Endothelial cell of umbilical vein (primary cell): ENCODE results near the gene RIT2. TPM values are rescaled to one million over a fixed set of nuclear protein-coding genes. Genes with fewer than 3 reads are reported as not detected.

ENCODE experiments used
- BruUV-seq: library from RNA; stranded (reverse); fragments of 400-500 nt; replicated peaks from 2 replicates; lab custom pipeline; 2021; lab: Mats Ljungman, UMichigan
- CTCF ChIA-PET: fragments of 300-600, 350-600 bp; sonication (Branson Sonifier 250); formaldehyde crosslinking; loops from one replicate; lab custom pipeline; 2021; ENCODE audit warnings: antibody characterized with exemption, inconsistent platforms; lab: Charles Lee
- POLR2A ChIA-PET: fragments of 300-600, 350-600 bp; sonication (Branson Sonifier 250); formaldehyde crosslinking; loops from one replicate; lab custom pipeline; 2021; ENCODE audit warnings: antibody characterized with exemption, inconsistent platforms; lab: Charles Lee
- DNase-seq: peaks from one replicate; pipeline ENCODE4 v3.0.0-alpha.2; 2011; ENCODE audit warnings: low read depth, low spot score
- FAIRE-seq: peaks from 2 replicates; lab custom pipeline; 2011; peaks lifted over from hg19 to GRCh38; lab: Jason Lieb, UNC
- H2AFZ ChIP-seq: 2 replicates; pipeline ENCODE4 v1.6.0; 2012; ENCODE audit warnings: low read depth, low read length, control low read depth, inconsistent platforms
- H3K27ac ChIP-seq: 2 replicates; pipeline ENCODE4 v1.5.1; 2011; ENCODE audit warnings: low read depth, mild to moderate bottlenecking, control low read depth, low read length, moderate library complexity; ENCODE audit not compliant: insufficient read depth
- H3K27me3 ChIP-seq, 2 experiments: 2 replicates each; pipeline versions ENCODE4 v1.6.0 to v1.6.1; 2011; ENCODE audit warnings: low read length in 2 of 2, mixed read lengths in 1 of 2; ENCODE audit not compliant: control insufficient read depth in 2 of 2, insufficient read depth in 2 of 2
- H3K36me3 ChIP-seq, 2 experiments: 2 replicates in 1 of 2; 3 replicates in 1 of 2; pipeline ENCODE4 v1.5.1; 2011; ENCODE audit warnings: low read length in 2 of 2, mild to moderate bottlenecking in 1 of 2, moderate library complexity in 1 of 2; ENCODE audit not compliant: control insufficient read depth in 2 of 2, insufficient read depth in 2 of 2; ENCODE audit errors: extremely low read depth in 1 of 2
- H3K4me1 ChIP-seq: 3 replicates; pipeline ENCODE4 v1.5.1; 2011; ENCODE audit warnings: mild to moderate bottlenecking, low read length; ENCODE audit not compliant: control insufficient read depth, insufficient read depth; ENCODE audit errors: extremely low read depth
- H3K4me2 ChIP-seq: 2 replicates; pipeline ENCODE4 v1.6.1; 2011; ENCODE audit warnings: low read length, control low read depth, mixed read lengths; ENCODE audit not compliant: insufficient read depth
- H3K4me3 ChIP-seq, 3 experiments: fragments of 200-600 bp in 1 of 3; sonication (generic), shearing (Covaris generic) in 1 of 3; replicated peaks in 1 of 3; 2 replicates each; pipeline ENCODE4 v1.5.1; 2011 to 2016; ENCODE audit warnings: control low read depth in 3 of 3, low read length in 3 of 3, mild to moderate bottlenecking in 2 of 3, inconsistent platforms in 1 of 3, low read depth in 1 of 3, moderate library complexity in 1 of 3; ENCODE audit not compliant: insufficient read depth in 1 of 3
- H3K79me2 ChIP-seq: 2 replicates; pipeline ENCODE4 v1.6.0; 2012; ENCODE audit warnings: low read length, inconsistent platforms; ENCODE audit not compliant: control insufficient read depth, insufficient read depth
- H3K9ac ChIP-seq: replicated peaks from 2 replicates; pipeline ENCODE3; 2011; ENCODE audit warnings: low read length, control low read depth; ENCODE audit not compliant: insufficient read depth; ENCODE audit errors: extremely low read depth
- H3K9me1 ChIP-seq: replicated peaks from 3 replicates; pipeline ENCODE4 v1.6.0; 2011; ENCODE audit warnings: mild to moderate bottlenecking, low read length; ENCODE audit not compliant: control insufficient read depth, insufficient read depth; ENCODE audit errors: extremely low read depth
- H3K9me3 ChIP-seq: replicated peaks from 2 replicates; pipeline ENCODE4 v1.5.1; 2012; ENCODE audit warnings: low read length, inconsistent platforms; ENCODE audit not compliant: control insufficient read depth, insufficient read depth
- H4K20me1 ChIP-seq: replicated peaks from 2 replicates; pipeline ENCODE3; 2011; ENCODE audit warnings: mild to moderate bottlenecking, low read length; ENCODE audit not compliant: control insufficient read depth, insufficient read depth; ENCODE audit errors: extremely low read depth
- CTCF ChIP-seq, 2 donors: IDR thresholded peaks; 1 replicate in 1 of 2; 2 replicates in 1 of 2; pipeline ENCODE4 v1.5.1; 2011; ENCODE audit warnings: low read length in 2 of 2, mild to moderate bottlenecking in 2 of 2, moderate library complexity in 2 of 2, control low read depth in 1 of 2, inconsistent platforms in 1 of 2, low read depth in 1 of 2; ENCODE audit not compliant: insufficient read depth in 1 of 2; ENCODE audit errors: extremely low read depth in 1 of 2
- EZH2 ChIP-seq: IDR thresholded peaks from 2 replicates; pipeline ENCODE4 v1.6.1; 2012; ENCODE audit warnings: borderline replicate concordance, low read depth, mild to moderate bottlenecking, moderate library complexity, low read length, inconsistent platforms; ENCODE audit not compliant: severe bottlenecking
- FOS ChIP-seq: IDR thresholded peaks from 2 replicates; pipeline ENCODE4 v1.6.1; 2011; ENCODE audit warnings: mild to moderate bottlenecking, low read length, moderate library complexity, borderline replicate concordance; ENCODE audit not compliant: insufficient read depth
- GATA2 ChIP-seq: IDR thresholded peaks from 2 replicates; pipeline ENCODE4 v1.7.0; 2011; ENCODE audit warnings: low read depth, mild to moderate bottlenecking, moderate library complexity, mixed read lengths, low read length; ENCODE audit not compliant: insufficient read length, insufficient read depth
- JUN ChIP-seq: IDR thresholded peaks from 2 replicates; pipeline ENCODE4 v1.6.1; 2011; ENCODE audit warnings: borderline replicate concordance, low read depth; ENCODE audit not compliant: insufficient read length, insufficient read depth
- MYC ChIP-seq: IDR thresholded peaks from one replicate; pipeline ENCODE4 v1.6.1; 2011; ENCODE audit warnings: mild to moderate bottlenecking, low read depth, low read length
- POLR2A ChIP-seq: IDR thresholded peaks from 2 replicates; pipeline ENCODE4 v1.6.1; 2012; ENCODE audit warnings: low read depth, mild to moderate bottlenecking, control low read depth, low read length
- POLR2AphosphoS5 ChIP-seq: IDR thresholded peaks from 2 replicates; pipeline ENCODE4 v1.6.1; 2012; ENCODE audit warnings: low read depth, mild to moderate bottlenecking, control low read depth, low read length, moderate library complexity; ENCODE audit not compliant: insufficient read depth
- dilution Hi-C: fragments of 300-500 bp; cut with MboI; formaldehyde crosslinking; loops from one replicate; pipeline ENCODE4 v1.15.0; 2019; ENCODE audit warnings: low sequenced_read_pairs; ENCODE audit not compliant: extremely low pct_ligation_motif_present
- intact Hi-C: fragments of 100-400 bp; cut with micrococcal nuclease; formaldehyde crosslinking; loops from one replicate; pipeline ENCODE4 v1.10.0; 2022
- polyA plus RNA-seq, 4 experiments: library from polyadenylated mRNA; depleted of rRNA in 3 of 4; stranded (reverse) in 3 of 4; unstranded in 1 of 4; fragments of >200 nt; gene quantifications; 2 replicates each; pipeline versions ENCODE4 v1.2.1 to v1.2.3, GENCODE V29; 2011 to 2012; ENCODE audit warnings: missing spikeins in 1 of 4
- total RNA-seq: library from RNA; stranded (reverse); gene quantifications from 2 replicates; pipeline ENCODE4 v1.2.3, GENCODE V29; 2021
- TF ChIP-seq, protein P1 (sequence below): IDR thresholded peaks from 2 replicates; pipeline ENCODE4 v1.6.1; 2011; ENCODE audit not compliant: insufficient read depth, insufficient read length

Gene RIT2
- total and polyA plus RNA-seq, 2 donors (not counting 3 experiments of a cell fraction or from before 2014, with no cell fraction given) = not detected

DNA sequence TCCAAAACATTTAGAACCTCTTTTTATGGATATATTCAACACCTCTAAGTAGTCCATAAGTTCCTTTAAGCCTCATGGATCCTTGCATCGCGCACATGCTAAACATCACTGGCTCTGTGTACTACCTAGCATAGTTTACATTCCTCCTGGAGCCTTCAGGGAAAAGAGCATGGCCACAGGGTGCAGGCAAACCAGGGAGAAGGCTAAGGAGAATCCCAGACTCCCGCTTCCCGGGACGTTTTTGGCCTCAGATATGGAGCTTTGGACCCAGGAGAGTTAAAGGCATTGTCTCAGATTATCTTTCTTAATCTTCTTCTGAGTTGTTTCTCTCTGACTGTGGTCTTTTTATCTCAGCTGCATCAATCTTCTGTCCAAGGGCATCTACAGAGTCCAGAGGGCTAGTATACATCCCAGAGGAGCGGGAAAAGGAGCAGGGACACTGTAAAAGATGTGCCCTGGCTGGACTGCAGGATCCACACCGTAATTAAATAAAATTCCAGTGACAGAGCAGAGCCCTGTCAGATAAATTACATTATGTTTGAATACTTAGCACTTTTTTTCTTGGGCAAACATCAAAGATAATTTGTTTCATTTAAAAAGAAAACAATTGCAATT is 36.9 kb downstream of the RIT2 start:
- DNase-seq (no peak), FAIRE-seq (no peak)
- Histone ChIP-seq H3K79me2 (no peaks in the 10 kb centered on the region), H3K9me1 (no peaks in the 10 kb centered on the region), H3K4me1 (no peaks in the 10 kb centered on the region), H2AFZ (no peak overlapping the region), H3K27ac (no peak overlapping the region), H3K9me3 (no peaks in the 10 kb centered on the region), H3K36me3 (no peaks in the 10 kb centered on the region), H3K27me3 (no peaks in the 10 kb centered on the region), H3K4me2 (no peak overlapping the region), H3K9ac (no peak overlapping the region), H4K20me1 (no peaks in the 10 kb centered on the region), H3K4me3 (no peak overlapping the region)
- POLR2A ChIA-PET = no interaction called here
- TF ChIP-seq POLR2A = no peak
- TF ChIP-seq, protein P1, sequence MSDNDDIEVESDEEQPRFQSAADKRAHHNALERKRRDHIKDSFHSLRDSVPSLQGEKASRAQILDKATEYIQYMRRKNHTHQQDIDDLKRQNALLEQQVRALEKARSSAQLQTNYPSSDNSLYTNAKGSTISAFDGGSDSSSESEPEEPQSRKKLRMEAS = no peak
- TF ChIP-seq POLR2AphosphoS5 = no peak
- TF ChIP-seq CTCF (IDR thresholded peaks at IDR 0.05; ENCODE audit: extremely low read depth in 1 of 2, insufficient read depth in 1 of 2, low read depth in 1 of 2, low read length in 2 of 2) = no peak
- TF ChIP-seq JUN = no peak
- TF ChIP-seq GATA2 = no peak
- TF ChIP-seq EZH2 = no peak
- TF ChIP-seq FOS = no peak
- TF ChIP-seq MYC = no peak
- no TSS peak for BruUV-seq
- dilution Hi-C loops (no loop called here), intact Hi-C loops (no loop called here)
- CTCF ChIA-PET = no interaction called here
